HCT116 (cell line): ENCODE measurements around the gene NOS3. TPM values are rescaled to one million over a fixed set of nuclear protein-coding genes. Genes with fewer than 3 reads are reported as not detected.

Experiments
- ATAC-seq: fragments of 200-7000 bp; cut with Tn5 transposase; 2 replicates; pipeline ENCODE4 v1.9.1; 2020; ENCODE audit warnings: mild to moderate bottlenecking, moderate library complexity
- BruUV-seq: library from RNA; stranded (reverse); fragments of 400-500 nt; replicated peaks from 2 replicates; lab custom pipeline; 2021; lab: Mats Ljungman, UMichigan
- CTCF ChIA-PET: fragments of 300-600 bp; sonication (Branson Sonifier 250); formaldehyde crosslinking; loops from one replicate; lab custom pipeline; 2021; ENCODE audit warnings: antibody characterized with exemption; lab: Charles Lee
- POLR2A ChIA-PET: fragments of 300-600, 350-600 bp; sonication (Branson Sonifier 250); formaldehyde crosslinking; loops from one replicate; lab custom pipeline; 2021; ENCODE audit warnings: antibody characterized with exemption; lab: Charles Lee
- RAD21 ChIA-PET, 2 experiments: fragments of 300-600 bp; sonication (Branson Sonifier 250); formaldehyde crosslinking; loops; one replicate each; lab custom pipeline; 2023; ENCODE audit warnings: low total read pairs in 2 of 2; ENCODE audit not compliant: uncharacterized antibody in 2 of 2, unreplicated experiment in 2 of 2, low non-redundant PET in 1 of 2; lab: Charles Lee
- DNase-seq: peaks from one replicate; pipeline ENCODE4 v3.0.0-alpha.2; 2010; ENCODE audit warnings: low read depth, low spot score
- H2AFZ ChIP-seq: fragments of 200-600 bp; shearing (Covaris generic), sonication (generic); 2 replicates; pipeline ENCODE4 v1.6.1; 2017; ENCODE audit warnings: low read depth, mixed run types, mixed read lengths, antibody characterized with exemption, low read length; ENCODE audit not compliant: poor library complexity, severe bottlenecking
- H3K27ac ChIP-seq: 2 replicates; pipeline ENCODE4 v1.5.1; 2012; ENCODE audit warnings: low read depth, low read length
- H3K27me3 ChIP-seq: fragments of 200-600 bp; sonication (generic); 2 replicates; pipeline ENCODE4 v1.6.1; 2016; ENCODE audit warnings: mixed run types, low read length, mixed read lengths; ENCODE audit not compliant: insufficient read depth
- H3K36me3 ChIP-seq, 2 experiments: fragments of 200-500 bp in 1 of 2; fragments of 200-600 bp in 1 of 2; sonication (Bioruptor generic) in 1 of 2; sonication (generic) in 1 of 2; 2 replicates each; pipeline versions ENCODE4 v1.5.1 to v1.6.1; 2014 to 2016; ENCODE audit warnings: low read length in 2 of 2, inconsistent platforms in 1 of 2, mixed read lengths in 1 of 2, mixed run types in 1 of 2; ENCODE audit not compliant: insufficient read depth in 2 of 2, control insufficient read depth in 1 of 2
- H3K4me1 ChIP-seq, 2 experiments: fragments of 200-600 bp in 1 of 2; sonication (generic) in 1 of 2; 2 replicates each; pipeline versions ENCODE4 v1.5.1 to v1.6.1; 2012 to 2017; ENCODE audit warnings: low read length in 2 of 2, inconsistent platforms in 1 of 2, mild to moderate bottlenecking in 1 of 2, mixed read lengths in 1 of 2, mixed run types in 1 of 2, moderate library complexity in 1 of 2; ENCODE audit not compliant: insufficient read depth in 2 of 2, control insufficient read depth in 1 of 2
- H3K4me2 ChIP-seq: fragments of 200-600 bp; sonication (generic); 2 replicates; pipeline ENCODE4 v1.6.1; 2017; ENCODE audit warnings: mixed run types, low read length, mixed read lengths
- H3K4me3 ChIP-seq, 2 experiments: fragments of 200-600 bp in 1 of 2; sonication (generic) in 1 of 2; replicated peaks in 1 of 2; 2 replicates each; pipeline ENCODE4 v1.5.1; 2011 to 2016; ENCODE audit warnings: low read length in 2 of 2, control low read depth in 1 of 2, low read depth in 1 of 2, mild to moderate bottlenecking in 1 of 2, mixed read lengths in 1 of 2, mixed run types in 1 of 2
- H3K79me2 ChIP-seq: fragments of 200-600 bp; sonication (generic); 2 replicates; pipeline ENCODE4 v1.6.1; 2017; ENCODE audit warnings: mild to moderate bottlenecking, mixed run types, low read length, moderate library complexity, mixed read lengths; ENCODE audit not compliant: insufficient read depth
- H3K9ac ChIP-seq: fragments of 200-600 bp; sonication (generic); 2 replicates; pipeline ENCODE4 v1.6.1; 2016; ENCODE audit warnings: low read length, mixed read lengths
- H3K9me2 ChIP-seq: fragments of 200-600 bp; sonication (generic), shearing (Covaris generic); 2 replicates; pipeline ENCODE4 v1.6.1; 2017; ENCODE audit warnings: mixed run types, mild to moderate bottlenecking, moderate library complexity; ENCODE audit not compliant: insufficient read depth
- H3K9me3 ChIP-seq, 2 experiments: fragments of 200-500 bp in 1 of 2; fragments of 200-600 bp in 1 of 2; sonication (Bioruptor generic) in 1 of 2; sonication (generic) in 1 of 2; 2 replicates each; pipeline ENCODE4 v1.6.1; 2014 to 2017; ENCODE audit warnings: low read length in 2 of 2, mixed read lengths in 2 of 2, inconsistent platforms in 1 of 2, low read depth in 1 of 2, mild to moderate bottlenecking in 1 of 2, mixed run types in 1 of 2, moderate library complexity in 1 of 2; ENCODE audit not compliant: control insufficient read depth in 1 of 2, insufficient read depth in 1 of 2
- H4K20me1 ChIP-seq: fragments of 200-600 bp; sonication (generic), shearing (Covaris generic); 2 replicates; pipeline ENCODE4 v1.6.1; 2017; ENCODE audit warnings: mixed run types, mild to moderate bottlenecking, moderate library complexity; ENCODE audit not compliant: insufficient read depth
- ATF3 ChIP-seq: IDR thresholded peaks from 2 replicates; pipeline ENCODE4 v1.6.1; 2012
- CBX3 ChIP-seq: IDR thresholded peaks from 2 replicates; pipeline ENCODE4 v1.6.1; 2012; ENCODE audit warnings: low read depth
- CEBPB ChIP-seq: IDR thresholded peaks from 2 replicates; pipeline ENCODE4 v1.6.1; 2012; ENCODE audit warnings: low read depth
- CTCF ChIP-seq, 3 experiments: fragments of 200-600 bp in 1 of 3; sonication (generic) in 1 of 3; IDR thresholded peaks in 2 of 3; conservative IDR thresholded peaks in 1 of 3; 2 replicates each; pipeline ENCODE4 v1.5.1; 2012 to 2017; ENCODE audit warnings: low read depth in 2 of 3, low read length in 2 of 3, antibody characterized with exemption in 1 of 3, borderline replicate concordance in 1 of 3, control low read depth in 1 of 3, mild to moderate bottlenecking in 1 of 3, mixed read lengths in 1 of 3, mixed run types in 1 of 3, moderate library complexity in 1 of 3; ENCODE audit not compliant: insufficient read depth in 1 of 3
- EGR1 ChIP-seq: IDR thresholded peaks from 2 replicates; pipeline ENCODE4 v1.6.1; 2012; ENCODE audit warnings: low read depth
- ELF1 ChIP-seq: IDR thresholded peaks from 2 replicates; pipeline ENCODE4 v1.6.1; 2012; ENCODE audit warnings: low read depth, borderline replicate concordance
- EZH2 ChIP-seq: fragments of 200-600 bp; sonication (generic); IDR thresholded peaks from 2 replicates; pipeline ENCODE4 v1.6.1; 2017; ENCODE audit warnings: antibody characterized with exemption, mixed run types
- EZH2phosphoT487 ChIP-seq: fragments of 200-600 bp; IDR thresholded peaks from 2 replicates; pipeline ENCODE4 v1.6.1; 2018; ENCODE audit warnings: antibody characterized with exemption, borderline replicate concordance
- JUND ChIP-seq: IDR thresholded peaks from 2 replicates; pipeline ENCODE4 v1.6.1; 2012
- MAX ChIP-seq: IDR thresholded peaks from 2 replicates; pipeline ENCODE4 v1.6.1; 2012
- POLR2A ChIP-seq: IDR thresholded peaks from 2 replicates; pipeline ENCODE4 v1.7.0; 2011; ENCODE audit warnings: borderline replicate concordance; ENCODE audit not compliant: insufficient read depth, insufficient read length; ENCODE audit errors: extremely low read depth
- POLR2AphosphoS5 ChIP-seq: IDR thresholded peaks from 2 replicates; pipeline ENCODE4 v1.6.1; 2011; ENCODE audit warnings: mild to moderate bottlenecking, low read depth, low read length, moderate library complexity
- RAD21 ChIP-seq: IDR thresholded peaks from 2 replicates; pipeline ENCODE4 v1.6.1; 2012; ENCODE audit warnings: low read depth, mild to moderate bottlenecking
- SP1 ChIP-seq: IDR thresholded peaks from 2 replicates; pipeline ENCODE4 v1.6.1; 2012; ENCODE audit warnings: low read depth
- SRF ChIP-seq: IDR thresholded peaks from 2 replicates; pipeline ENCODE4 v1.6.1; 2012; ENCODE audit warnings: low read depth
- TCF7L2 ChIP-seq: IDR thresholded peaks from 2 replicates; pipeline ENCODE4 v1.7.0; 2011; ENCODE audit warnings: borderline replicate concordance, inconsistent platforms; ENCODE audit not compliant: insufficient read depth, insufficient read length; ENCODE audit errors: extremely low read depth
- YY1 ChIP-seq: IDR thresholded peaks from 2 replicates; pipeline ENCODE4 v1.6.1; 2011; ENCODE audit warnings: low read length, low read depth, moderate library complexity, mild to moderate bottlenecking; ENCODE audit not compliant: insufficient replicate concordance; ENCODE audit errors: extremely low read depth
- ZBTB33 ChIP-seq: IDR thresholded peaks from 2 replicates; pipeline ENCODE4 v1.6.1; 2011; ENCODE audit warnings: mild to moderate bottlenecking, low read length, moderate library complexity; ENCODE audit not compliant: insufficient replicate concordance; ENCODE audit errors: extremely low read depth
- ZFX ChIP-seq: fragments of 450-650 bp; IDR thresholded peaks from 2 replicates; pipeline ENCODE4 v1.6.1; 2017
- ZNF274 ChIP-seq: fragments of 200-500 bp; sonication (Bioruptor generic); IDR thresholded peaks from 2 replicates; pipeline ENCODE4 v1.6.1; 2014; ENCODE audit warnings: mild to moderate bottlenecking, low read depth, low read length, inconsistent platforms
- intact Hi-C: fragments of 100-400 bp; cut with micrococcal nuclease; formaldehyde crosslinking; loops from 2 replicates; pipeline ENCODE4 v1.10.0; 2022
- total RNA-seq: library from RNA; stranded (reverse); gene quantifications from one replicate; pipeline ENCODE4 v1.2.1, GENCODE V29; 2021; ENCODE audit not compliant: unreplicated experiment

Gene NOS3
- total RNA-seq, 1 experiment from 2014 or later, result 35.8 TPM

- CTCF ChIA-PET, result interaction anchor here (1.2 kb wide), 1 partner anchor 17 kb away, joined by 4 read pairs; no protein-coding TSS in a partner anchor
- Histone ChIP-seq H2AFZ (no peak overlapping the region), H3K27me3 (no peaks in the 10 kb centered on the region), H3K27ac (no peak overlapping the region), H3K9me2 (no peaks in the 10 kb centered on the region), H3K4me1 (peaks cover 3 to 11% of the 10 kb centered on the region in 2 experiments; a peak in 1 of 4 replicates), H3K4me2 (no peak overlapping the region), H3K9ac (no peak overlapping the region), H4K20me1 (no peaks in the 10 kb centered on the region), H3K79me2 (no peaks in the 10 kb centered on the region), H3K9me3 (no peaks in the 10 kb centered on the region), H3K36me3 (no peaks in the 10 kb centered on the region), H3K4me3 (no peak overlapping the region)
- intact Hi-C loops, result no loop called here
- TF ChIP-seq CTCF (IDR thresholded peaks at IDR 0.05 in 2 of 3, conservative IDR thresholded peaks at IDR 0.05 in 1 of 3; ENCODE audit: borderline replicate concordance in 1 of 3, insufficient read depth in 1 of 3, low read depth in 2 of 3, low read length in 2 of 3), result no peak
- TF ChIP-seq EZH2phosphoT487, result no peak
- TF ChIP-seq ZFX, result no peak
- no peak for TF ChIP-seq EGR1
- no peak for TF ChIP-seq POLR2A
- no peak for TF ChIP-seq ELF1
- TF ChIP-seq CEBPB, result no peak
- TF ChIP-seq EZH2, result no peak
- TF ChIP-seq ZNF274, result no peak
- no peak for TF ChIP-seq ZBTB33
- no peak for TF ChIP-seq JUND
- TF ChIP-seq MAX, result no peak
- TF ChIP-seq RAD21, result no peak
- TF ChIP-seq SRF, result no peak
- TF ChIP-seq POLR2AphosphoS5, result no peak
- TF ChIP-seq ATF3, result no peak
- no peak for TF ChIP-seq CBX3
- no peak for TF ChIP-seq SP1
- TF ChIP-seq YY1, result no peak
- no peak for TF ChIP-seq TCF7L2
- POLR2A ChIA-PET, result no interaction called here
- no peak for DNase-seq
- ATAC-seq, result no peak
- BruUV-seq, result no TSS peak
- RAD21 ChIA-PET, result no interaction called here
Observed at GRCh38 chr7:150945853-150946420, 44.9 kb upstream of the NOS3 start.
